Duodenal mucosa (tissue), 2 donors: ENCODE results near the gene GPR89A.
A peak's percentile ranks its signal among the peaks of the same experiment; 100 is the strongest.
"Not testable (repeated sequence)": the region's sequence is repeated elsewhere in the genome, so short reads cannot be mapped to it uniquely, and the experiment has no call there.

ENCODE experiments used
- H3K27ac ChIP-seq: one replicate; pipeline ENCODE4 v1.7.0; 2013; ENCODE audit warnings: low read depth, low read length
- H3K27me3 ChIP-seq, 2 donors: one replicate each; pipeline ENCODE4 v1.7.0; 2013; ENCODE audit warnings: low read length in 2 of 2, control low read depth in 1 of 2; ENCODE audit not compliant: insufficient read depth in 2 of 2, control insufficient read depth in 1 of 2
- H3K36me3 ChIP-seq, 2 donors: one replicate each; pipeline ENCODE4 v1.7.0; 2013; ENCODE audit warnings: low read length in 2 of 2, control low read depth in 1 of 2; ENCODE audit not compliant: insufficient read depth in 2 of 2, control insufficient read depth in 1 of 2
- H3K4me1 ChIP-seq, 2 donors: one replicate each; pipeline ENCODE4 v1.7.0; 2013; ENCODE audit warnings: low read length in 2 of 2, control low read depth in 1 of 2; ENCODE audit not compliant: insufficient read depth in 2 of 2, control insufficient read depth in 1 of 2
- H3K4me3 ChIP-seq, 2 donors: one replicate each; pipeline ENCODE4 v1.7.0; 2013; ENCODE audit warnings: low read length in 2 of 2, low read depth in 1 of 2
- H3K9ac ChIP-seq, 2 donors: one replicate each; pipeline ENCODE4 v1.7.0; 2013; ENCODE audit warnings: low read length in 2 of 2, low read depth in 1 of 2
- H3K9me3 ChIP-seq, 2 donors: one replicate each; pipeline ENCODE4 v1.7.0; 2013; ENCODE audit warnings: low read length in 2 of 2, control low read depth in 1 of 2; ENCODE audit not compliant: control insufficient read depth in 1 of 2

GPR89A gene

GRCh38 chr1:145714524-145715111 is 106.8 kb downstream of the GPR89A start:
- Histone ChIP-seq H3K36me3 (no peaks in the 10 kb centered on the region), H3K9me3 (no peaks in the 10 kb centered on the region), H3K9ac (peak overlapping the region; percentile 4 to 37), H3K27me3 (no peaks in the 10 kb centered on the region), H3K27ac (no peak overlapping the region), H3K4me3 (no peak overlapping the region), H3K4me1 (peaks cover 33 to 39% of the 10 kb centered on the region in 2 donors)

- no peak overlapping the region for H3K27ac ChIP-seq
- H3K36me3 ChIP-seq: no peaks in the 10 kb centered on the region
- H3K9me3 ChIP-seq: no peaks in the 10 kb centered on the region
- no peak overlapping the region for H3K4me3 ChIP-seq
- peaks cover 24 to 31% of the 10 kb centered on the region in 2 donors for H3K4me1 ChIP-seq
- H3K27me3 ChIP-seq: peaks cover 0 to 3% of the 10 kb centered on the region in 2 donors
- H3K9ac ChIP-seq: no peak overlapping the region
Observed at GRCh38 chr1:145716641-145717345, 109.0 kb downstream of the GPR89A start.

- Histone ChIP-seq H3K27me3 (peaks cover 0 to 3% of the 10 kb centered on the region in 2 donors), H3K9ac (no peak overlapping the region), H3K4me1 (peaks cover 22 to 30% of the 10 kb centered on the region in 2 donors), H3K4me3 (no peak overlapping the region), H3K36me3 (no peaks in the 10 kb centered on the region), H3K27ac (no peak overlapping the region), H3K9me3 (no peaks in the 10 kb centered on the region)
Observed at GRCh38 chr1:145717833-145718232, 110.0 kb downstream of the GPR89A start.

- H3K9ac ChIP-seq, H3K36me3 ChIP-seq, H3K4me3 ChIP-seq, H3K9me3 ChIP-seq, H3K27ac ChIP-seq, H3K27me3 ChIP-seq: not testable (repeated sequence)
- peaks cover 22 to 30% of the 10 kb centered on the region in 2 donors for H3K4me1 ChIP-seq
Observed at GRCh38 chr1:145718465-145718864, 110.7 kb downstream of the GPR89A start.

- Histone ChIP-seq H3K27me3 (peaks cover 0 to 3% of the 10 kb centered on the region in 2 donors), H3K27ac (no peak within 1 kb of the TSS), H3K4me3 (no peak within 1 kb of the TSS), H3K36me3 (no peaks in the 10 kb centered on the region), H3K4me1 (peaks cover 22 to 30% of the 10 kb centered on the region in 2 donors), H3K9ac (no peak within 1 kb of the TSS), H3K9me3 (no peaks in the 10 kb centered on the region)
Observed at GRCh38 chr1:145719230-145720079, 111.7 kb downstream of the GPR89A start, which contains the start of gene CD160. TSS of gene CD160 (plus strand) at chr1:145719499. CDS start at chr1:145728328, 8,829 bp downstream.
